Endodermal cell (in vitro differentiated cells): ENCODE results near the gene DTYMK. TPM values are rescaled to one million over a fixed set of nuclear protein-coding genes. Genes with fewer than 3 reads are reported as not detected.

Experiments used
- DNase-seq: peaks from one replicate; pipeline ENCODE4 v3.0.0-alpha.2; 2017
- H3K27ac ChIP-seq: 2 replicates; pipeline ENCODE4 v1.5.1; 2013; ENCODE audit warnings: mild to moderate bottlenecking, low read depth, low read length, moderate library complexity
- H3K27me3 ChIP-seq: 2 replicates; pipeline ENCODE4 v1.6.1; 2013; ENCODE audit warnings: mild to moderate bottlenecking, low read length, moderate library complexity; ENCODE audit not compliant: insufficient read depth, control insufficient read depth, poor library complexity, severe bottlenecking
- H3K36me3 ChIP-seq: 2 replicates; pipeline ENCODE4 v1.7.0; 2013; ENCODE audit warnings: mild to moderate bottlenecking, low read length, moderate library complexity; ENCODE audit not compliant: control insufficient read depth, insufficient read depth
- H3K4me1 ChIP-seq: one replicate; pipeline ENCODE4 v1.7.0; 2013; ENCODE audit warnings: low read length; ENCODE audit not compliant: control insufficient read depth, insufficient read depth
- H3K4me3 ChIP-seq: 2 replicates; pipeline ENCODE4 v1.5.1; 2013; ENCODE audit warnings: mild to moderate bottlenecking, low read length, moderate library complexity
- H3K9ac ChIP-seq: 2 replicates; pipeline ENCODE4 v1.6.1; 2013; ENCODE audit warnings: mild to moderate bottlenecking, low read length, moderate library complexity; ENCODE audit not compliant: poor library complexity, severe bottlenecking; ENCODE audit errors: extremely low read depth
- H3K9me3 ChIP-seq: 2 replicates; pipeline ENCODE4 v1.6.1; 2013; ENCODE audit warnings: mild to moderate bottlenecking, low read length, moderate library complexity; ENCODE audit not compliant: control insufficient read depth
- H3K27ac Mint-ChIP-seq: 2 replicates; pipeline ENCODE4 v1.8.0; 2020; ENCODE audit warnings: mixed read lengths
- H3K27me3 Mint-ChIP-seq: 2 replicates; pipeline ENCODE4 v1.8.0; 2021; ENCODE audit warnings: mild to moderate bottlenecking, mixed read lengths; ENCODE audit not compliant: insufficient read depth
- H3K36me3 Mint-ChIP-seq: 2 replicates; pipeline ENCODE4 v1.8.0; 2020; ENCODE audit warnings: low read depth, mixed read lengths
- H3K4me1 Mint-ChIP-seq: 2 replicates; pipeline ENCODE4 v1.8.0; 2020; ENCODE audit warnings: mixed read lengths
- H3K4me3 Mint-ChIP-seq: 2 replicates; pipeline ENCODE4 v1.8.0; 2020; ENCODE audit warnings: mild to moderate bottlenecking, moderate library complexity, mixed read lengths
- H3K9me3 Mint-ChIP-seq: 2 replicates; pipeline ENCODE4 v1.8.0; 2020; ENCODE audit warnings: mild to moderate bottlenecking, mixed read lengths
- CTCF ChIP-seq: fragments of 200-600 bp; sonication (generic); conservative IDR thresholded peaks from 2 replicates; pipeline ENCODE4 v1.5.0; 2021; ENCODE audit warnings: antibody characterized with exemption, mild to moderate bottlenecking
- WGBS, 2 experiments: methylation state at CpG; one replicate each; pipeline versions ENCODE4 v1.1.5 to v1.1.7; 2013; ENCODE audit warnings: missing lambda C conversion rate in 2 of 2, mixed read lengths in 1 of 2; ENCODE audit not compliant: insufficient coverage in 1 of 2, insufficient read length in 1 of 2; 5-methylcytosine and 5-hydroxymethylcytosine counted together
- total RNA-seq, 2 donors: library from RNA; stranded (reverse); fragmentation: NEBNext Ultra II Directional in 1 of 2; extraction: Animal tissue kit (Norgen Biotek cat#: 25700) in 1 of 2; gene quantifications; 2 replicates in 1 of 2; 3 replicates in 1 of 2; pipeline ENCODE4 v1.2.1, GENCODE V29; 2021

The DTYMK gene
- total RNA-seq, 2 donors from 2014 or later = 60.9 to 62.4 TPM

- H3K4me3 Mint-ChIP-seq = peak overlapping the region; percentile 77
- TF ChIP-seq CTCF = no peak
Measured at GRCh38 chr2:241636182-241637017, 50.2 kb downstream of the DTYMK start.

GRCh38 chr2:241635756-241636155 lies 50.9 kb downstream of the DTYMK start:
- H3K9me3 ChIP-seq = peaks cover 15% of the 10 kb centered on the region
- TF ChIP-seq CTCF = no peak
- no peaks in the 10 kb centered on the region for H3K27me3 ChIP-seq
- no peaks in the 10 kb centered on the region for H3K4me1 ChIP-seq
- H3K36me3 Mint-ChIP-seq = peaks cover 38% of the 10 kb centered on the region
- peak overlapping the region; percentile 77 for H3K4me3 Mint-ChIP-seq
- H3K27ac ChIP-seq = no peak overlapping the region
- peaks cover 21% of the 10 kb centered on the region for H3K4me1 Mint-ChIP-seq
- H3K36me3 ChIP-seq = peaks cover 53% of the 10 kb centered on the region
- no peak for DNase-seq
- H3K9me3 Mint-ChIP-seq = peaks cover 6% of the 10 kb centered on the region
- no peaks in the 10 kb centered on the region for H3K27me3 Mint-ChIP-seq
- peak overlapping the region; percentile 74 for H3K27ac Mint-ChIP-seq
- WGBS, 2 experiments = 28% methylated on average over 5 of the region's 6 CpGs; no CpG with 5 or more reads in 1 of the 2 experiments
- peak overlapping the region; percentile 95 for H3K4me3 ChIP-seq
- peak overlapping the region; percentile 76 for H3K9ac ChIP-seq

More at GRCh38 chr2:241636182-241637017, 50.2 kb downstream of the DTYMK start:
- Histone ChIP-seq H3K27me3 (no peaks in the 10 kb centered on the region), H3K27ac (peak overlapping the region; percentile 32), H3K9me3 (peaks cover 15% of the 10 kb centered on the region), H3K36me3 (peaks cover 46% of the 10 kb centered on the region), H3K4me3 (peak overlapping the region; percentile 95), H3K4me1 (no peaks in the 10 kb centered on the region), H3K9ac (peak overlapping the region; percentile 76)
- peaks cover 24% of the 10 kb centered on the region for H3K4me1 Mint-ChIP-seq
- H3K27ac Mint-ChIP-seq = peak overlapping the region; percentile 74
- H3K9me3 Mint-ChIP-seq = peaks cover 6% of the 10 kb centered on the region
- H3K36me3 Mint-ChIP-seq = peaks cover 37% of the 10 kb centered on the region
- H3K27me3 Mint-ChIP-seq = no peaks in the 10 kb centered on the region
- 0 to 2% methylated on average over 10 to 97 of the region's 97 CpGs for WGBS, 2 experiments
- DNase-seq = peak; percentile 81

GRCh38 chr2:241633561-241633960 lies 53.1 kb downstream of the DTYMK start:
- peaks cover 47% of the 10 kb centered on the region for H3K36me3 ChIP-seq
- peaks cover 11% of the 10 kb centered on the region for H3K4me1 Mint-ChIP-seq
- no peak overlapping the region for H3K4me3 Mint-ChIP-seq
- no peaks in the 10 kb centered on the region for H3K27me3 ChIP-seq
- H3K4me3 ChIP-seq = no peak overlapping the region
- H3K27ac ChIP-seq = no peak overlapping the region
- WGBS, 2 experiments = 93% methylated on average over 3 to 17 of the region's 17 CpGs
- DNase-seq = no peak
- no peaks in the 10 kb centered on the region for H3K9me3 Mint-ChIP-seq
- no peaks in the 10 kb centered on the region for H3K27me3 Mint-ChIP-seq
- no peaks in the 10 kb centered on the region for H3K9me3 ChIP-seq
- no peak overlapping the region for H3K9ac ChIP-seq
- no peak for TF ChIP-seq CTCF
- H3K27ac Mint-ChIP-seq = no peak overlapping the region
- no peaks in the 10 kb centered on the region for H3K4me1 ChIP-seq
- peaks cover 22% of the 10 kb centered on the region for H3K36me3 Mint-ChIP-seq
